Measurements from ENCODE around the gene CARS2.
A peak's percentile ranks its signal among the peaks of the same experiment; 100 is the strongest.

CARS2 gene

GRCh38 chr13:110685305-110686020 is 20.5 kb downstream of the CARS2 start:
- no peak for DNase-seq (ENCODE audit: extremely low read depth, low read depth)
- no peak for TF ChIP-seq CTCF (IDR thresholded peaks at IDR 0.05; ENCODE audit: low read depth, low read length)

- DNase-seq (ENCODE audit: extremely low read depth, low read depth), result no peak
- no peak for TF ChIP-seq CTCF (IDR thresholded peaks at IDR 0.05; ENCODE audit: low read depth, low read length)
Measured at GRCh38 chr13:110684388-110685056, 21.4 kb downstream of the CARS2 start.

GRCh38 chr13:110683921-110684320 is 22.0 kb downstream of the CARS2 start:
- no peak for TF ChIP-seq CTCF (IDR thresholded peaks at IDR 0.05; ENCODE audit: low read depth, low read length)
- DNase-seq (ENCODE audit: extremely low read depth, low read depth), result no peak

GRCh38 chr13:110683203-110683883 is 22.6 kb downstream of the CARS2 start:
- TF ChIP-seq CTCF (IDR thresholded peaks at IDR 0.05; ENCODE audit: low read depth, low read length), result peak; percentile 51
- no peak for DNase-seq (ENCODE audit: extremely low read depth, low read depth)

GRCh38 chr13:110682746-110683145 is 23.2 kb downstream of the CARS2 start:
- DNase-seq (ENCODE audit: extremely low read depth, low read depth), result no peak
- TF ChIP-seq CTCF (IDR thresholded peaks at IDR 0.05; ENCODE audit: low read depth, low read length), result no peak

- TF ChIP-seq CTCF (IDR thresholded peaks at IDR 0.05; ENCODE audit: low read depth, low read length), result no peak
- DNase-seq (ENCODE audit: extremely low read depth, low read depth), result no peak
Measured at GRCh38 chr13:110681868-110682550, 23.9 kb downstream of the CARS2 start.

Data from AG09319 (cell line).